Non-pigmented ciliary epithelial cell (primary cell): ENCODE measurements around the gene SIGLEC15.
A peak's percentile ranks its signal among the peaks of the same experiment; 100 is the strongest.
"Not testable (repeated sequence)": the region's sequence is repeated elsewhere in the genome, so short reads cannot be mapped to it uniquely, and the experiment has no call there.

Experiments
- DNase-seq: peaks from one replicate; pipeline ENCODE4 v3.0.0-alpha.2; 2010; ENCODE audit warnings: low read depth

Gene SIGLEC15

DNA sequence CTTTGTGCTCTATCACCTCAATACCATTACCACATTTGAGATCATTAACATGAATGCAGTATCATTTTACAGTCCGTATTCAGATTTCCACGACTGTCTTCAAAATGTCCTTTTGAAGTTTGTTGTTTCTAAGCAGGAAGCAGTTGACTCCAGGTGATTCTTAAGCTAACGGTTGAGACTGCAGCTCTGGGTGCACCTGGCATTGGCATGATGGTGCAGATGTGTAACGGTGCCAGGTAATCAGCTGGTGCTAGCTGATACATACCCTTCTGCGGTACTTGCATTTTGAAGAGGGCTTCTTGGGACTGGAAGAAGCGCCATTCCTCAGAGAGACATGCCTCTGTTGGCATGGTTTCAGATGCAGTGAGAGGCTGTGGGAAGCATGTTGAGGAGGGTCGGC is 19.5 kb downstream of the SIGLEC15 start:
- no peak for DNase-seq

DNA sequence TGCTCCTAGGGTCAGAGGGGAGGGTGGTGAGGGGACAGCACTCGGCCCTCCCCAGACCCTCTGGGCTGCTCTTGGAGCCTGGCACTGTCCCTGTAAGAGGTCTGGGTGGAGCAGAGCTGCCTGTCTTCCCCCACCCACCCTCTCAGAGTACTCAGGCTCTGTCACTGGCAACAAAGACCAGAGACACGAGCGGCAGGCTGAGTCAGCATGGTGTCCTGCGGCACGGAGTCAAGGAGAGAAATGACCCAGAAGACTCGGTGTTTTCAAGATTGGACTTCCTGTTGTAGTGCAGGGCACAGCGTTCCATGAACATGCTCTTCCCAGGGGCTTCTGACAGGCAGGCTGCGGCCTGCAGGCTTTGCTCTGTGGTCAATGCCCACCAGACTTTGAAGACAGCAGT is 19.9 kb downstream of the SIGLEC15 start:
- no peak for DNase-seq

DNA sequence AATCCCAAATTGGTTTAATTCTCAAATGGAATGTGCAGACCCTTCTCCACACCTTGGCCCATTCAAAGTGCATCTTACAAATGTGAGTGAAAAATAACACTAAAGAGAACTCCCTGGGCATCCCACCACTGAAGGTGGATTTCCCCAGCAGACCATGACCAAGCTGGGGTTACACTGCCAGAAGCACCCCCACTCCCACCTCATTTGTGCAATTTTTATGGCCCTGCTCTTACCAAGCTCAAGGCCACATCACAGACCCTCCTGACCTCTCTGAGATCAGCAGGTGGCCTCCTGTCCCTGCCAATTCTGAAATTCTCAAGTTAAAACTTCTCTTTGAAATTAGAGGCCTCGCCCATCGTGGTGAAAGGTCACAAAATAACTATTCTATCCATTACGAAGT is 21.6 kb downstream of the SIGLEC15 start:
- DNase-seq: no peak

DNA sequence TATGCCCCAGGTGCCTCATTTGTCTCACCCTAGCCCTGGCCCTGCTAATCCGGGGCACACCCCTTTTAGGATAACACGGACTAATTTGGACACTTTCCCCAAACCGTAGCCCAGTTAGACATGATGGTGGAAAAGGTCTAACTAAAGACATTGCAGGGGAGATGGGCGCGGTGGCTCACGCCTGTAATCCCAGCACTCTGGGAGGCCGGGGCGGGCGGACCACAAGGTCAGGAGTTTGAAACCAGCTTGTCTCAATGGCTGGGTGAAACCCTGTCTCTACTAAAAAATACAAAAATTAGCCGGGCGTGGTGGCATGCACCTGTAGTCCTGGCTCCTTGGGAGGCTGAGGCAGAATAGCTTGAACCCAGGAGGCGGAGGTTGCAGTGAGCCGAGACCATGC is 23.2 kb downstream of the SIGLEC15 start:
- not testable (repeated sequence) for DNase-seq

DNA sequence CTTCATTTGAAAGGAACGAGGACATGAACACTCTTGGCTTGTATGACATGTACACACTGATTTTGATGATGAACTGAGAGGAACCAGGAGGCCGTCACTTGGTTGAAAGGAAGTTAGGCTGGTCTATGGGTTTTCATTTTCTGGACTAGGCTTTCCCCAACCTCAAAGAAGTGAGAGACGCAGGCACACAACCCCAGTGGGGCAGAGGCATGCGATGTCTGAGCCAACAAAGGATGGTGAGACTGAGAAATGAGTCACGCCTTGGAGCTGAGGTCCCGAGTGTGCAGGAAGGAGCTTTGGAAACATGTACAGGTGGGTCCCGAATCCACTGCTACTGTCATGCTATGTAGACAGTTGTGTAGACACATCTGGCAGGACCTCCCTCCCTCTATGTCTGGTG is 24.1 kb downstream of the SIGLEC15 start:
- DNase-seq: no peak

DNA sequence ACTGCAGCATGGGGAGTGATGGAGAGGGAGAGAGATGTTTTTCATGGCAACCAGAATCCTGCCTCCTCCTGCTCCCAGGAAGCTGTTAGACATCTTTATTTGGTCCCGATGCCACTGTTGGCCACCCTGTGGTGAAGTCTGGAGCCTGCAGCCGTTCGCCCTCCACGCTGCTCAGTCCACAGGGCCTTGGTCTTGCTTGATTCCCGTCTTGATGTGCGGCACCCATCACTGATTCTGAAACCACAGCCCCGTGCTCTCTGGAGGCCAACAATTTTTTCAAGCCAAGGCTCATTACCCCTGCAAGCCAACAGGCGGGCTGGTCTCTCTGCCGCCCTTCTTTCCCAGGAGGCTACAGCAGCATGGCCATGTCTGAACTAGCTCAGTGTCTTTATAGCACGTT is 24.5 kb downstream of the SIGLEC15 start:
- DNase-seq: no peak

DNA sequence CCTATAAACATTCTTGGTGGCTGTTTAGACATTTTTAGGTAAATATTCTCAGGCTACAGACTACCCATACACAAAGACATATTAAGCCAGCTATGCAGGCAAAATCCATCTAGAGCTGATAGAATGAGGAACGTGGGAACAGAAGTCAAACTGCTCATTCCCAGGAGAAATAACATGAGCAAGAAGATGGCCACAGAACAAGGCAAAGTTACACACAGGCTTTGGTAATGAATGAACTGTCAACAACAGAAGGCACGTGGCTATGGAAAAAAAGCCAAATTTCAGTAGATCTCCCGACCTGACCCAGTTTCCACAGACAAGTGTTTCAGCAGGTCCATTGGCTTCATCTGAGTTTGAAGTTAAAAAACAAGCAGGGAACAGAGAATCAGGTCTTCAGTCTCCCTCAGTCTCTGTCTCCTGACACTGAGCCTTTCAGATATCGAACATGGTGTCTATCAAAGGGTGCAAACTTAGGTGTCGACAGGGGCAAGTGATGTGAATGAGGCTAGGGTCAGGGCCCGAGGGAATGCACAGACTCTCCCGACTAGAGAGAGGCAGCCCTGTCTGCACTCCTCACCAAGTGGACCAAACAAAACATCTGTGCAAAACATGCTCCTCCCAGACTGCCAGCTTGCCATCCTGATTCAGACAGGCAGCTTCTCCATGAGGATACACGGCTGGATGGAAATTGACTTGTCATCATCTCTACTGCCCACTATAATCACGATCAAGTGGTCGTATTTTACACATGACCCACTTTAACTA is 25.9 kb downstream of the SIGLEC15 start:
- no peak for DNase-seq

DNA sequence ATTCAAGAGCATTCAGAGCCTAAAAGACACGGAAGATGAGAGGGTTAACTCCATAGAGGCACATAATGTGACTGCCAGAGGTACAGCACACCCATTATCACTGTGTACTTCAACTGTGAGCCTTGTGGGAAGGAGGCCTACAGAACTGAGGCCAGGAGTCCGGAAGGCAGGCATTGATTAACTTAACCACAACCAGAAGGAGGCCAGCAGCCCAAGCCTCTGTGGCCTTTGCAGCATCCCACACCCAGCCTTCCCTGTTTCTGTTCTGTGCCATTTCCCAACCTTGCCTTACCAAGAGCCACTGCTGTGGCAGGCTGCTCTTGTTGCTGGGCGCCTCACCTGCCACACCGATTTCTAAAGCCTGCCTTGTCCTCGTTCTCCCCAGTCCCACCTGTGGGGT is 27.2 kb downstream of the SIGLEC15 start:
- DNase-seq: no peak

DNA sequence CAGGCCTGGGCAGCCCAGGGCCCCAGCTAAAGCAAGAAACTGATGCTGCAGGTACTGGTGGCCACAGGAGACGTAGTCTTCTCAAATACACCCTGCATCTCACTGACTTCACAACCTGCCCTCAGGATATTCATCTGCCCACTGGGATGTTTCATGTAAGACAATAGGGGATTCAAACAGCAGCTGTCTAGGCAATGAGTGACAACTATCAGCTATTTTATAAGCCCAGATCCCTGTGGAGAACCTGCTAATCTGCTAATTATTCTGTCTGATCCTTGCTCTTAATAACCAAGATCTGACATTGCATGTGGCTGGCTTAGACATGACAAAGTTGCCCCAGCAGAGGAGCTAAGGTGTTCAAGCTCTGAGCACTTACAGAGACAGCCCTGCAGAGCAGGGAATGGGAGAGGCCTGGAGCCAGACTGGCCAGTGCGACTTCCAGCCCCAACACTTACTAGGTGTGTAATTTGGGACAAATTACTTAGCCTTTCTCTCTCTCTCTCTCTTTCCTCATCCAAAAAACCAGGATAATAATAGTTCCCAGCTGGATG is 28.6 kb downstream of the SIGLEC15 start:
- DNase-seq: no peak

DNA sequence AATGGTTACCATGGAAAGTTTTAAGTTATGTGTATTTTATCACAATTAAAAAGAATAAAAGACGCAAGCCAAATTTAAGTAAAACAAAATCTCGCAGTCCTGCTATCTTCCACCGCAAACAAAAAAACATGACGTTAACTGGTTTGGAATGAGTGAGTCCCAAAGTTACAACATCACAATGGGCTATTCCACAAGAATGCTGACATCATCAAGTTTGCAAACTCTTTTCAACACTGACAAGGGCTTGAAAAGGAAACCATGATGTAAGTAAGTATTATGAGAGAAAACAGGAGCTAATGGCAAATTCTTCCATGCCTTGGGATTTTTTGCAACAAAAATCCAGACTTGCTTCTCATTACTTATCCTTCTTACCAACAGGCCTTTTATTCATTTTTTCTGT is 31.1 kb downstream of the SIGLEC15 start:
- DNase-seq: peak; percentile 88

DNA sequence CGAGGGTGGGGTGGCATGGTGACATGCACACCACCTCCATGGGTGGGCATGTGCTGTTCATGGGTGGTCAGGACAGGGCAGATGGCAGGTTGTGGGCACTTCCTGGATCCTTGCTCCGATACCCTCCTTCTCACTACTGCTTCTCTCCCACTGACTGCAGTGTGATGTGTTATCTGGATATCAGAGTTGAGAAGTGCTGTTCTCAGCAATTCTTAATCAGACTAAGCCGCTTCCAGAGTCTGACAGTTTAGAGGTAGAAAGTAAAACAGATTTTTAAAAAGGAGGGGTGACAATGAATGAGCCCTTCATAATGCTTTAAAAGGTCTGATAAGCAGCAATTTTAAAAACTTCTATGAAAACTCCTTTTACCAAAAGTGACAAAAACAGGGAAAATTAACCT is 33.9 kb downstream of the SIGLEC15 start:
- DNase-seq: no peak

DNA sequence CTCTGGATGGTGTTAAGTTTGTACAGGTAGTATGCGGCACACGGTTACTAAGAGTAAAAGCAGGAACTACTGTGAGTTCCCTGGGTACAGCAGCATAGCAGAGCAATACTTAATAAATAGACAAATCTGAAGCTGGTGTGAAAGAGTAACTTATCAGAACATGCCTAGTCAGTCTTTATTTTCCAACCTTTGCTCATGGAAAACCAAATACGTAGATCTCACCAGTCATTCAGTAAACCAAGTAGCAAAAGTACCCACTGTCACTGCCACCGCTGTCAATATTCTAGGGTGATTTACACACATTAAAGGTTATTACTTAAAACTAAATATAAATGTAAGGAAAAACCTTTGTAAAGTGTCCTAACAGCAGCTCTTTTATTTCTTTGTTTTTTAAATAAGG is 35.0 kb downstream of the SIGLEC15 start:
- DNase-seq: no peak

DNA sequence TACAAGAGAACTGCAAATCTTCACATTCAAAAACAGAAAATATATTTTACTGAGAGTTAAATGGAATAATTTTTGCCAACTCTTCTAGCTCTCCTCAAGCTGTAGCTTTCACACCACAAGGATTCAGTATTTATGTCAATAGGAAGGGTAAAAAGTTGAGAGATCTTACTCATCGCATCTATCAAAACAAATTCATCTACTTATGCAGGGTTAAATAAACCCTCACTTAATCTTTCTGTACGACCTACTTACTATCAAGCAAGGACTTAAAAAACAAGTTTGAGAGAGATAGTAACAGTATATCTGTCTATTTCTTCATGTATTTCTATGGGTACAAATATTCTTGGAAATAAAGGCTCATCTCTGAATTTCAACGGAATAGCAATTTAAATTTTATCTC is 35.5 kb downstream of the SIGLEC15 start:
- DNase-seq: peak; percentile 31

DNA sequence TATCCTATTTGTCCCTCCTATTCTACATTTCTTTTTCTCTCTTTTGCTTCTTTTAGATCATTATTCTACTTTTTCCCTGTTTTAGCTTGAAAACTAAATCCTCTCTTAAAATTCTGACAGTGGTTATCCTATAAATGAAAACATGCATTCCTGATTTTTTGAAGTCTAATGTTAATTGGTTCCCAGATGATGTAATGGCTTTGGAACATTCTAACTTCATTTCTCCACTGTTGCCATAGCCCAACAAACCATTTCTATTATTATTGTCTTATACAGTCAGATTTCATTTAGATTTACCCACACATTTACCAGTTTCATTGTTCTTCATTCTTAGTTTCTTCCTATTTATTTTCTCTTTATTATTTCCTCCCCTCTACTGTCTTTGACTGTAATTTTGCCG is 36.5 kb downstream of the SIGLEC15 start:
- no peak for DNase-seq

DNA sequence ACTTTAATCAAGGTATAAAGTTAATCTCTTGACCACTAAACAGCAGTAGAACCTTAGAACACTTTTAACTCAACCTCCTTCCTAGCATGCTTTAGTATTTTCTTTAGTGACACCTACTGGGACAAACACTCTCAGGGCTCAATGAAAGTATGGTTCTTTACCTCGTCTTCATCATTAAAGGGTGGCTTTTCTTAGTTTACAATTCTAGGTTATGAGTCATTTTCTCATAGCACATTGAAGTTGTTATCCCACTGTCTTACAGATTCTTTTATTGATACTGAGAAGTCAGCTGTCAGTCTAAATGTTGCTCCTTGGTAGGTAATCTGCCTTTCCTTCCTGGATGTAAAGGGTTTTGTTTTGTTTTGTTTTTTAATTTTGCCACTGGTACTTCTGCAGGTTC is 38.0 kb downstream of the SIGLEC15 start:
- no peak for DNase-seq

DNA sequence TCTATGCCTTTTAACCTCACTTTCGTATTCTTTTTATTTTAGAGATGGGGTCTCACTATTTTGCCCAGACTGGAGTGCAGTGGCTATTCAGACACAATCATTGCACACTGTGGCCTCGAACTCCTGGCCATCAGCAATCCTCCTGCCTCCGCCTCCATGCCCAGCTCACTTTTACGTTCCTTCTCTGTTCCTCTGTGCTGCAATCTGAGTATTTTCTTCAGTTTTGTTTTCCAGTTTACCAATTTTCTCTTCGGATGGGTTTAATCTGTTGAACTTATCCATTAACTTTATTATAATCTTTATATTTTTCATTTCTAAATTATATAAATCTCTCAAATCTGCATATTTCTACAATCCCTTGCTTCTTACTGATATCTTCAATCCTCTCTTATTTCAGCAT is 38.6 kb downstream of the SIGLEC15 start:
- DNase-seq: no peak

DNA sequence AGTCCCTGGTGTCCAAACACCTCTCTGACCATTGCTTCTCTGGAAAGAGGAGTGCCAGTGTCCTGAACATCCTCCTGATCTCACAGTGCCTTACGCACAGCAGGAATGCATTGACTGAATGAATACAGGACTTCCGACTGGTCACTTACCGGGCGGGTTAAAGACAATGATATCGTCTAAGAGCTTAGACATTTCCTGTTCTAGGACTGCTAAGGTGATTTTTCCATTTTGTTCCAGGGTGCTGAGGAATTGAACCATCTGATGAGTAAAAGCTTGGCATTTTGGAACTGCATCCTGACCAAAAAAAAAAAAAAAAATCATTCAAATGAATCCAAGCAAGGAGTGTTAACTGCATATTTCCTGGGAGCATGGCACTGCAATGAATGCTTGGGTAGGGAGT is 40.0 kb downstream of the SIGLEC15 start:
- DNase-seq: no peak

DNA sequence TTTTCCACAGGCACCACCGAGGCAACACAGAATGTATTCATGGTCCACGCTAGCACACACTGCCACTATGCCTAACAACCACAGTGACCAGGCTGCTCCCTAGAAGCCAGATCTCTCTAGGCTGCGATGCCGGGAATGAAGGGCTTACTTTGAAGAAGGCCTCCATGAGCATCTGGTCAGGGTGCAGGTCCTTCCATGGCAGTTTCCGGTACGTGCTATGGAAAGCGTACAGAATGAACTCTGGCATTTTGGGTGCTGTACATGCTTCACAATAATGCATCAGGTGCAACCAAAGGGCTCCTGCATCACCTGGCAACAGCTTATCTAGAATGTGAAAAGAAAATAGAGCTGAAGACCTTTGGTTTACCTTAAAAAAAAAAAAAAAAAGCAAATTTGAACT is 44.9 kb downstream of the SIGLEC15 start:
- DNase-seq: no peak

DNA sequence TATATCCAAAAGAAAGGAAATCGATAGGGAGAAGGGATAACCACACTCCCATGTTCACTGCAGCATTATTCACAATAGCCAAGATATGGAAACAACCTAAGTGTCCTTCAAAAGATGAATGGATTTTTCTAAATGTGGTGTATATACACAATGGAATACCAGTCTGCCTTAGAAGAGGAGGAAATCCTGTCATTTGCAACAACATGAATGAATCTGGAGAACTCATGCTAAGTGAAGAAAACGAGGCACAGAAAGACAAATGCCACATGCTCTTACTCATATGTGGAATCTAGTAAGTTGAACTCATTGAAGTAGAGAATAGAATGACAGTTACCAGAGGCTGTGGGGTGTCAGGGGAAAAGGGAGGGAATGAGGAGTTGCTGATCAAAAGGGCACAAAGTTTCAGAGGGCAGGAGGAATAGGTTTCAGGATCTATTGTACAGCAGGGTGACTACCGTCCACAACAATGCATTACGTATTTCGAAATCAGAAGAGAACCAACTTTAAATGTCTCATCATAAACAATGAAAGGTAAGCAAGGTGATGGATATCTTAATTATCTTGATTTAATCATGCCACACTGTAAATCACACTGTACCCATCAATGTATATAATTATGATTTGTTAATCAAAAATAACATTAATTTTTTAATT is 46.1 kb downstream of the SIGLEC15 start:
- DNase-seq: no peak

DNA sequence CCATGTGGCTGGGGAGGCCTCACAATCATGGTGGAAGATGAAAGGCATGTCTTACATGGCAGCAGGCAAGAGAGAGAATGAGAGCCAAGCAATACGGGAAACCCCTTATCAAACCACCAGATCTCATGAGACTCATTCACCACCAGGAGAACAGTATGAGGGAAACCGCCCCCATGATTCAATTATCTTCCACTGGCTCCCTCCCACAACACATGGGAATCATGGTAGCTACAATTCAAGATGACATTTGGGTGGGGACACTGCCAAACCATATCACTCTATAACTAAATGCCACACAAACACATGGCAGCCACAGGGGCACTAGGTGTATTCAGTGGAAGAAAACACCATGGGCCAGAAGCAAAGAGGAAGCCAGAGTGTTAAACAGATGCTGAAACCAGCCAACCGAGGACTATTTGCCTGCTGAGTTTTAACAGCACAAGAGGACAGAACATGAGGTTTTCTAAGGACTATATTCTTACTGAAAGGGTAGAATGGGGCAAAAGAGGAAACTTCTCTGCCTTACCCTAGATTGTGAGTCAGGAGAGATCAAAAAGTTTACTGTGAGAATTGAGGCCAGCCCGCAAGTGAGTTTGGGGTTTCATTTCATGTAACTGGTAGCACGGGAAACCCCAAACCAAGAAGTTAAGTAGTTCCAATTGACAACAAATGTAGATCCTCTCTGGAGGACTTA is 49.2 kb downstream of the SIGLEC15 start:
- DNase-seq: no peak

DNA sequence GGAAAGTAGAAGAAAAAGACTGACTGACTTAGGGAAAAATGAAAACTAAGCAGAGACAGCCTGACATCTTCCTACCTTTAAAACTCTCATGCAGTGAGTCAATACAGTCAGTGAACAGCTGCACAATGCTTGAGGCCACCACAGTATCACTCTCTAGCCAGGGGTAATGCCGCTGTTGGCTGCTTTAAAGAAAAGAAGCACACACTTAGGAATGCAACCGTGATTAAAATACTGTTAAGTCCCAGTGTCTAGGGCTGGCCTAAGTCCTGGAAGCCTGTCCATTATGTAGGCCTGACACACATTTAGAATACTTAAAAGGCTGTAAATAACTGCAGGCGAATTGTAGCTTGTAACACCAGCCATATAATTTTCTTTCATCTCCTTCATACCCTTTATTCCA is 50.7 kb downstream of the SIGLEC15 start:
- DNase-seq: no peak

DNA sequence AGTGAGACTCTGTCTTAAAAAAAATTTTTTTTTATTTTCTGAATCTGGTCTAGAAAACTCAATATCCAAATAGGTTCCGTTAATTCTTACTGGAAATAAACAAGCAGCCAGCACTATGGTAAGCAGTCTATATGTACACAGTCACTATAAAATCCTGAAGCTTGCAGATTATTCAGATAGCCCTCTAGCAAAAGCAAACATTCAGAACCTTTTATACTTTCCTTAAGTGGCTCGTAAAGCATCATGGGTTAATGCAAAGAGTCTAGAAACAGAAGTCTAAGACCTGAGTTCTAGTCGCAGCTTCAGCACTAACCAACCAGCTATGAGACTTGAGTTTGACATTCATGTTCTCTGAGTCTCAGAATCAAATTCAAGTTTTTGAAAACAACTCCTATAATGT is 51.9 kb downstream of the SIGLEC15 start:
- no peak for DNase-seq
